Activated naive CD8-positive, alpha-beta T cell treated with anti-CD3 and anti-CD28 coated beads, Interleukin-2, amount 50 U/mL, for 24 hours (primary cell): ENCODE measurements around the gene FDXR.
A peak's percentile ranks its signal among the peaks of the same experiment; 100 is the strongest.

Experiments used
- ATAC-seq: fragments of 150-1000 bp; cut with Tn5 transposase; one replicate; pipeline ENCODE4 v1.10.0; 2021
- DNase-seq: peaks from one replicate; pipeline ENCODE4 v3.0.0; 2021
- H3K27ac Mint-ChIP-seq: one replicate; pipeline ENCODE4 v1.8.0; 2021; ENCODE audit warnings: mild to moderate bottlenecking, mixed read lengths
- H3K27me3 Mint-ChIP-seq: one replicate; pipeline ENCODE4 v1.8.0; 2021; ENCODE audit warnings: mixed read lengths
- H3K36me3 Mint-ChIP-seq: one replicate; pipeline ENCODE4 v1.8.0; 2021; ENCODE audit warnings: low read depth, mixed read lengths
- H3K4me1 Mint-ChIP-seq: one replicate; pipeline ENCODE4 v1.8.0; 2021; ENCODE audit warnings: mixed read lengths
- H3K4me3 Mint-ChIP-seq: one replicate; pipeline ENCODE4 v1.8.0; 2021; ENCODE audit warnings: mild to moderate bottlenecking, moderate library complexity, mixed read lengths
- H3K9me3 Mint-ChIP-seq: one replicate; pipeline ENCODE4 v1.8.0; 2021; ENCODE audit warnings: mixed read lengths

FDXR gene

DNA sequence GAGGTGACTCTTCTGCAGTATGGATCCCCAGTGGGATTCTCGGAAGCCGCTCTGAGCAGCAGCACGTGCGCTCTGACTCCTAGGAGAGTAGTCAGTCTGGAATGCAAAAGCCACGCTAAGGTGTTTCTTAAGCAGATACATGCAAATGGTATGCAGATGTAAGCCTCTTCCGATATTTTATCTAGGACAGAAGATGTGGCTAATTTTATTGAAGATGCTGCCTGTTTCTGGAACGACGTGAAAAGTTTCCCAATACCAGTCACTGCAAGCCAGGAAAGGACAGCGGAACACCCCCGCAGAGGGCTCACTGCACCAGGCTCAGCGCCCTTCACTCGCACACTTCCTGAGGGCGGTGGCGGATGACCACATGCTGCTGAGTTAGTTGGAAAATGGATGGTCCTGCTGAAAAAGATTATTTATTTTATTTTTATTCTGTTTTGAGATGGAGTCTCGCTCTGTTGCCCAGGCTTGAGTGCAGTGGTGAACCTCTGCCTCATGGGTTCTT lies 10.5 kb upstream of the FDXR start:
- peaks cover 18% of the 10 kb centered on the region for H3K27me3 Mint-ChIP-seq
- H3K4me3 Mint-ChIP-seq, result no peak overlapping the region
- H3K27ac Mint-ChIP-seq, result no peak overlapping the region
- H3K9me3 Mint-ChIP-seq, result no peaks in the 10 kb centered on the region
- DNase-seq (no peak), ATAC-seq (no peak)
- no peaks in the 10 kb centered on the region for H3K36me3 Mint-ChIP-seq
- no peaks in the 10 kb centered on the region for H3K4me1 Mint-ChIP-seq

DNA sequence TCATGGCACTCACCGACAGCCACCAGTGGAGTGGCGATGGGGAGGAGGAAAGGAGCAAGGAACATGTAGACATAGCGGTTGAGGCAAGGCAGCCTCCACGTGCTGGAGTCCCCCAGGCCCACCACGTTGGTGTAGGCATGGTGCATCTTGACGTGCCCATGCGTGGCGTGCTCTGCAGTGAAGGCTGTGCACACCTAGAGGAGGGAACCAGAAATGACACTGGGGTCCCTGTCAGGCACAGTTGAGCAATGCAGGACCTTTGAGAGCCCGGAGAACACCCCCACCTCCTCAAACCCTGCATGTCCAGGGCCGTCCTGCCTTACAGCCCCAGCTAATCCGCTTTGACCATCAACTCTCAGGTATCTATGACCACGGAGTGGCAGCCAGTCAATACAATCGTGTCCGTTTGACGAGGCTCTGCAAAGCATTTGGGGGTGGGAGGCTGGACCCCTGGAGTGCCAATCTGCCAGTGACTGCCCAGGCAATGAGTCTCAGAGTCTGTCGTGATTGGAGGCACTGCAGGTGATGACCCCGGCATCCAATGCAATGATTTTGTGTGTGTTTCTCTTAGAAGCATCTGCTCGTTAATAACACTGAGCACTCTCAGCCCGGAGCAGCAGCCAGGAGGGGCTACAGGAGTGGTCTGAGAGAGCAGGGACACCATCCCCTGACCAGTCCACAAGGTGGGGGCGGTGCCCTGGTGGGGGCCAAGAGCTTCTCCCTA lies 9.9 kb upstream of the FDXR start:
- Mint-ChIP-seq H3K27ac (no peak overlapping the region), H3K4me1 (no peaks in the 10 kb centered on the region), H3K4me3 (no peak overlapping the region), H3K27me3 (peaks cover 18% of the 10 kb centered on the region), H3K9me3 (no peaks in the 10 kb centered on the region), H3K36me3 (no peaks in the 10 kb centered on the region)
- DNase-seq (no peak), ATAC-seq (no peak)

DNA sequence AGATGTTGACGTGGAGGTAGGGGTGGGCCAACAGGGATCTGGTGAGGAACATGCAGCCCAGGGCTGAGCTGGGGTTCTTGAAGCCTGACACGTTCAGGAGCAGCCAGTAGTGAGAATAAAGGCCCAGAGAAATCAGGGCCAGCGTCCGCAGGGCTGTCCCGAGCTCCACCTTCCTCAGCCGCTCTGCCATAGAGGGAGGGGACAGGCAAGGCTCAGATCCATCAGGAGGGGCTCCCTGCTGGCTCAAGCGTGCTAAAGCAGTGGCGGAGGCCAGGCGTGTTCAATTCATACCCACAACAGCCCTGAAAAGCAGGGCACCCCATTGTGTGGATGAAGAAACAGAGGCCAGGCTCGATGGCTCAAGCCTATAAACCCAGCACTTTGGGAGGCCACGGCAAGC lies 8.3 kb upstream of the FDXR start:
- ATAC-seq (no peak), DNase-seq (no peak)
- peaks cover 14% of the 10 kb centered on the region for H3K27me3 Mint-ChIP-seq
- no peak overlapping the region for H3K27ac Mint-ChIP-seq
- H3K36me3 Mint-ChIP-seq, result no peaks in the 10 kb centered on the region
- H3K4me1 Mint-ChIP-seq, result no peaks in the 10 kb centered on the region
- H3K9me3 Mint-ChIP-seq, result no peaks in the 10 kb centered on the region
- H3K4me3 Mint-ChIP-seq, result no peak overlapping the region

DNA sequence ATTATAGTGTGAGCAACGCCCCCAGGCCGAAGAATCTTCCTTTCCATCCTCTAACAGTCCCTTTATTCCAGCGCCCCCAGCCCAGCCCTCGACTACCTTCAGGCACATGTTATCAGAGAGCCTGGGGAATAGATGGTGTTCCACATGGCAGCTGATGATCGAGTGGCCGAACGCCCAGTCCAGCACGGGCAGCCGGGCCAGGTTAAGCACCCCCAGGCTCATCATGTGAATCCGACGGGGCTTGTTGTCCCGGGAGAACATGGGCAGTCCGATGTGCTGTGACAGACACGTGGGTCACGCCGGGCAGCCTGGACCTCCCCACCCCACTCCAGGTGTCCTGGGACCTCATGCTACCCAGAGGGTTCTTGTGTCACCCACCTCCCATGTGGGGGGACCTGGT lies 6.5 kb upstream of the FDXR start:
- H3K9me3 Mint-ChIP-seq, result no peaks in the 10 kb centered on the region
- H3K27ac Mint-ChIP-seq, result no peak overlapping the region
- DNase-seq (no peak), ATAC-seq (no peak)
- H3K27me3 Mint-ChIP-seq, result peaks cover 3% of the 10 kb centered on the region
- H3K4me3 Mint-ChIP-seq, result no peak overlapping the region
- no peaks in the 10 kb centered on the region for H3K36me3 Mint-ChIP-seq
- peaks cover 4% of the 10 kb centered on the region for H3K4me1 Mint-ChIP-seq

DNA sequence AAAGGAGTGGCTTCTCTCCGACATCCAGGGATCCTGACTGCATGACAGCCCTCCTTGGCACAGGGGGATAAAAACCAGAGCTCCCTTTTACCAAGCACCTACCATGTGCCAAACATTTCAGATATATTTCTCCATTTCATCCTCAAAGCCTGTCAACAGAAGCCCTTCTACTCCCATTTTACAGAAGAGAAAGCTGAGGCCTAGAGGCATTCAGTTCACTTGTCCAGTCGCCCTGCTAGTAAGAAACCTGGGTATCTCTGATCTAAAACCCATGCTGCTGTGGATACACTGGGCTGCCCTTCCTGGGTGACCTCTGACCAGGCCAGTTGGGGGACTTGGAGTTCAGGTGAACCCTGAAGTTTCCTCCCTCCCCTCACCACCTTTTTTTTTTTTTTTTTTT lies 5.9 kb upstream of the FDXR start:
- H3K9me3 Mint-ChIP-seq, result no peaks in the 10 kb centered on the region
- no peaks in the 10 kb centered on the region for H3K36me3 Mint-ChIP-seq
- no peak overlapping the region for H3K27ac Mint-ChIP-seq
- no peak overlapping the region for H3K4me3 Mint-ChIP-seq
- peaks cover 9% of the 10 kb centered on the region for H3K4me1 Mint-ChIP-seq
- DNase-seq (no peak), ATAC-seq (no peak)
- H3K27me3 Mint-ChIP-seq, result peaks cover 3% of the 10 kb centered on the region

DNA sequence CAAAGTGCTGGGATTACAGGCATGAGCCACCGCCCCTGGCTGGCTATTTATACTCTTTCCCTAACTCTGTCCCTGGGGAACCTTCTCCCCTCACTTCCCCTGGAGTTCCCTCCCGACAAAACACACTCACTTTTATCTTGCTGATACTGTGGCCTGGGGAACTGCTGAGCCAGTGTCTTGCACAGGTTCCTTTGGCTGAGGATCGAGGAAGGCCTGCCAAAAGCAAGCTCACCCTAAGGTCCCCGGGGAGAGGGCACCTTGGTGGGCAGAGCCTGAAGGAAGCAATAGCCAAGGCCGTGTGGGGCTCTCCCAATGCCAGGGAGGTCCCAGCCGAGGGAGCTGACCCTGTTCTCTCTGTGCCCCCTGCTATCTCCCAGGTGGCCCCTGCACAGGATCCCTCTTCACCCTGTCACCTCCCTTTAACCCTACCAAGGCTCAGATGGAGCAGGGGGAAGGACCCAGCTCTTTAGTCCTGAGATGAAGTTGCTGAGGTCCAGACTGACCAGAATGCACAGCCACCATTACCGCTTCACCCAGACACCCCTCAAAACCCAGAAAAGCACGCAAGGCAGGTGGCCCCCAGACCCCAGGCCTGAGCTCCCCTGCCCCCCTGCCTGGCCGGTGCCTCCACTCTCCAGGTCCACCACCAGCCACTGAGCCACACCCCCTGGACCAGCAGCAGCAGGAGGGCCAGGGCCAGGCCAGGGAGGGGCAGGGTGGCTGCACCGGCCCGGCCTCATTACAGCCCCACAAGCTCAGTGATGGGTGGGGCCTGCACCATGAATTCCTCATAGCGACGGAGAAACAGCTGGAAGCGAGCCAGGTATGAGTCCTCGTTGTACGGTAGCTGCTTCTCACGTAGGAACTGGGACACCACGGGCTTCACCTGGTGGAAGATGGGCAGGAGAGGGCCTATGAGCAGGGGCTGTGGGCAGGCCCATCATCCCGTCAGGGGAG lies 5.1 kb upstream of the FDXR start:
- ATAC-seq, result no peak
- peaks cover 6% of the 10 kb centered on the region for H3K27me3 Mint-ChIP-seq
- DNase-seq, result no peak
- H3K27ac Mint-ChIP-seq, result no peak overlapping the region
- no peaks in the 10 kb centered on the region for H3K9me3 Mint-ChIP-seq
- H3K4me1 Mint-ChIP-seq, result peaks cover 13% of the 10 kb centered on the region
- H3K4me3 Mint-ChIP-seq, result no peak overlapping the region
- no peaks in the 10 kb centered on the region for H3K36me3 Mint-ChIP-seq

DNA sequence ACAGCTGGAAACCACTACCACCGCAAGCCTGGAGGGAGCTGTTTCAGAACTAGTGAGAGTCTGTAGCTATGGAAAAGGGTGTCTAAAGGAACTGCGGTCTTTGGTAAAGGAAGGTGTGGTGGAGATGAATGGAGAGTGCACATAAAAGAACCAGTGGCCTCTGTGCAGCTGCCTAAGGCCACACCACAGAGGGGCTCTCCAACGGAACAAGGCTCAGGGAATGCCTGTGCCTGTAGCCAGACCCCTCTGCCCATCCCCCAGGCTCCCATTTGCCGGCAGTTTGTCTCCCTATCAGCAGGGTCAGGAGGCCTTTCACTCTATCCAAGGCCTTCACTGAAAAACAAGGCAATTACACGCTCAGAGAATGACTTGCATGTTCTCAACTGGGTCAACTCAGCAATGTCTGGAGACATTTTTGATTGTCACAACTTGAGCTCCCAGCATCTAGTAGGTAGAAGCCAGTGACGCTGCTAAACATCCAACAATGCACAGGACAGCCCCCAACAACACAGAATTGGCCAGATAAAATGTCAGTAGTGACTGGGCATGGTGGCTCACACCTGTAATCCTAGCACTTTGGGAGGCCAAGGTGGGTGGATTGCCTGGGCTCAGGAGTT lies 3.3 kb upstream of the FDXR start:
- peaks cover 3% of the 10 kb centered on the region for H3K27me3 Mint-ChIP-seq
- H3K27ac Mint-ChIP-seq, result no peak overlapping the region
- H3K4me1 Mint-ChIP-seq, result peaks cover 21% of the 10 kb centered on the region
- no peaks in the 10 kb centered on the region for H3K9me3 Mint-ChIP-seq
- H3K4me3 Mint-ChIP-seq, result no peak overlapping the region
- DNase-seq (no peak), ATAC-seq (no peak)
- H3K36me3 Mint-ChIP-seq, result no peaks in the 10 kb centered on the region

DNA sequence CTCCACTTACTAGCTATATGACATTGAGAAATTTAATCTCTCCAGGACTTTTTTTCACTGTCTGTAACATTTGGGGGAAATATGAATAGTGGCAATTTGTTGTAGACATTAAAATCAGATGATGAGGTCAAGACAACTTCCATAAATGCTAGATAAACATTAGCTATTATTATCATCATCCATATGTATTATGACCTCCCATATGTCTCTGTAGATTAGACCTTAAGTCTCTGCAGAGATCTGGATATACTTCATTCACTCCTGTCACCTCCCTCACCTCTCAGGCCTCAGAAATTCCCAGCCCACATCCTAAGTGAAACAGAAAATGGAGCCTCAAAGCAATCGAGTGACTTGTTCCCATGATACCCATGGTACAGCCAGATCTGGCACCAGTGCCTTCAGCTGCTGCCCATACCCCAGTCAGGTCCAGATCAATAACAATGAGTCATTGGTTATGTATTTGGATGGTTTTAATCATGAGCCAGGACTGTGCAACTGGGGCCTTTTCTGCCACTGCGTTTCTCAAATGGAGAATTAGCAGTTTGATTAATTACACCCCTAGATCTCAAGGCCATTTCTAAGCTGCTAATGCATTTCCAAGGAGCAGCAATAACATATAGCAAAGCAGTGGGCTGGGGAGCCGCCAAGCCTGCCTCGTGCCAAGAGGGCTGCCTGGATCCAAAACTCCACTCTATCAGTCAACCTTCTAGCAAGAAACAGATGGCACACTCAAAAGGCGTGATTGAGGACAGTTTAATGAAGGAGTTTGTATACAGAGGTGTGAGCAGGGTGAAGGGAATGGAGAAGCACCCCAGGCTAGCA lies 2.6 kb upstream of the FDXR start:
- H3K36me3 Mint-ChIP-seq, result no peaks in the 10 kb centered on the region
- peaks cover 3% of the 10 kb centered on the region for H3K27me3 Mint-ChIP-seq
- no peak for ATAC-seq
- peaks cover 21% of the 10 kb centered on the region for H3K4me1 Mint-ChIP-seq
- no peak overlapping the region for H3K4me3 Mint-ChIP-seq
- H3K9me3 Mint-ChIP-seq, result no peaks in the 10 kb centered on the region
- no peak for DNase-seq
- H3K27ac Mint-ChIP-seq, result no peak overlapping the region

DNA sequence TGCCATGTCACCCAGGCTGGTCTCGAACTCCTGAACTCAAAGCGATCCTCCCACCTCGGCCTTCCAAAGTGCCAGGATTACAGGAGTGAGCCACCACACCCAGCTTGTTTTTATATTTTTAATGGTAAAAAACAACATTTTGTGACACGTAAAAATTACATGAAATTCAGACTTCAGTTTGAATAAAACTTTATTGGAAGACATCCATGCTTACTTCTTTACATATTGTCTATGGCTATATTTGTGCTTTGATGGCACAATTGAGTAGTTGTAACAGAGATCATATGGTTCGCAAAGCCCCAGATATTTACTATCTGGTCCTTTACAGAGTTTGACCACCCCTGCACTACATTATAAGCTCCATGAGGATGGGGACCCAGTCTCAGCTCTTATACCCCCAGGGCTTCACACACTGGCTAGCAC lies 1.8 kb upstream of the FDXR start:
- Mint-ChIP-seq H3K9me3 (no peaks in the 10 kb centered on the region), H3K36me3 (no peaks in the 10 kb centered on the region), H3K27me3 (peaks cover 3% of the 10 kb centered on the region), H3K27ac (no peak overlapping the region), H3K4me1 (peaks cover 21% of the 10 kb centered on the region), H3K4me3 (no peak overlapping the region)
- ATAC-seq (no peak), DNase-seq (no peak)

DNA sequence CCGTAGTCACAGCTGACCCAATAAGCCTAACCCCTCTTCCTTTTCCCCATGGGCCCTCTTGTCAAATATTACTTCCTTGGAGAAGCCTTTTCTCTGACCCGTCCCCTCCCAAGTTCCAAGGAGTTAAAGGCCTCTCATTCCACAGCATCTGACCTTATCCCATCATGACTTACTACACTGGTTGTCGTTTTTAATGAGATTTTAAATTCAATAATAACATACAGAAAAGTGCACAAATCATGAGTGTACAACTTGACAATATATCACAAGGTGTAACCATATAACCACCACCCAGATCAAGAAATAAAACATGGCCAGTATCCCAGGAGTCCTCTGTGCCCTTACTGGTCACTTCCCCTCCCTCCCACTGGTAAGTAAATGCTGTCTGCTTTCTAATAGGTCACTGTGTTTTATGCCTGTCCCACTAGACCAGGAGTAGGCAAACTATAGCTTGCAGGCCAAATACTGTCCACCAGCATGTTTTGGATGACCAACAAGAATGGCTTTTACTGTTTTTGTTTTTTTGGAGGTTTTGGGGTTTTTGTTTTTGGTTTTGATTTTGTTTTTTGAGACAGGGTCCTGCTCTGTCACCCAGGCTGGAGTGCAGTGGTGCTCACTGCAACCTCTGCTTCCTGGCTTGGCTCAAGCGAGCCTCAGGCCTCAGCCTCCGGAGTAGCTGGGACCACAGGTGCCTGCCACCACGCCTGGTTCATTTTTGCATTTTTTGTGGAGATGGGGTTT lies 1.2 kb upstream of the FDXR start:
- DNase-seq (no peak), ATAC-seq (no peak)
- Mint-ChIP-seq H3K27me3 (peaks cover 3% of the 10 kb centered on the region), H3K36me3 (no peaks in the 10 kb centered on the region), H3K4me1 (peaks cover 21% of the 10 kb centered on the region), H3K27ac (peak overlapping the region; percentile 87), H3K4me3 (peak overlapping the region; percentile 97), H3K9me3 (no peaks in the 10 kb centered on the region)

DNA sequence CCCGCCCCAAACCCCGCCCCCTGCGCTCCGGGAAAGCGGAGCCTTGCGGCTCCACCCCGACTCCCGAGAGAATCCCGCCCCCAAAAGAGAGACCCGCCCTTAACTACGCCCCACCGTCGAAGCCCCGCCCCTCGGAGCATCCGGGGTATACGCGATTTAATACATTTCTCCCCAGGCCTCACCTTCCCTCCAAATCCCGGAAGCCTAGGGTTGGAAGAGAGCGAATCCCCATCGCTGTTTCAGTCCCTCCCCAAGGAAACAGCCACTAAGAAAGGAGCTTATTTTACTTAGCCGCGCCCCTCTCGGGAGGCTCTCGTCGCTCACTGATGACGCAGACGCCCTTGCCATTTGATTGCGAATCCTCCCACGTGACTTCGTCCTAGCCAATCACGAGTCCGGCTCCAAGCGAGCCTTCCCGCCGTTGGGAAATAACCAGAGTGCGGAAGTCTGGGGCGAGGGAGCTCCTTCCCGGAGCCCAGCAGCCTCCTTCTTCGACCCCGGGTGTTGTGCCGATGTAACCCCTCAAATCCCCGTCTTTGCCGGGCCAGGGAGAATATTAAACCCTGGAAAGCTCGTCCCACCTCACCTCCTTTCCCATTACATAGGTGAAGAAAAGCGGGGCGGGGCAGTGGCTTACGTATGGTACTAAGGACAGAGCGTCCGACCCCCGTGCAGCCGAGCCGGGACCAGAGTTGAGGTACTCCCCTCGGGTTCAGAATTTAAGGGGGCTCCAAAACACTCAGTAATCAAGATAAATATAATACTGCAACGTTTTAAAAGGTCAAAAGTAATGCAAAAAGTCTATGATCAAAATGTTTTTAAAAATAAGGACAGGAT lies 461 bp upstream of the FDXR start:
- H3K4me3 Mint-ChIP-seq, result peak overlapping the region; percentile 97
- DNase-seq, result peak; percentile 99
- peaks cover 3% of the 10 kb centered on the region for H3K27me3 Mint-ChIP-seq
- H3K4me1 Mint-ChIP-seq, result peaks cover 21% of the 10 kb centered on the region
- H3K36me3 Mint-ChIP-seq, result no peaks in the 10 kb centered on the region
- H3K27ac Mint-ChIP-seq, result peak overlapping the region; percentile 87
- no peaks in the 10 kb centered on the region for H3K9me3 Mint-ChIP-seq
- peak; percentile 95 for ATAC-seq

DNA sequence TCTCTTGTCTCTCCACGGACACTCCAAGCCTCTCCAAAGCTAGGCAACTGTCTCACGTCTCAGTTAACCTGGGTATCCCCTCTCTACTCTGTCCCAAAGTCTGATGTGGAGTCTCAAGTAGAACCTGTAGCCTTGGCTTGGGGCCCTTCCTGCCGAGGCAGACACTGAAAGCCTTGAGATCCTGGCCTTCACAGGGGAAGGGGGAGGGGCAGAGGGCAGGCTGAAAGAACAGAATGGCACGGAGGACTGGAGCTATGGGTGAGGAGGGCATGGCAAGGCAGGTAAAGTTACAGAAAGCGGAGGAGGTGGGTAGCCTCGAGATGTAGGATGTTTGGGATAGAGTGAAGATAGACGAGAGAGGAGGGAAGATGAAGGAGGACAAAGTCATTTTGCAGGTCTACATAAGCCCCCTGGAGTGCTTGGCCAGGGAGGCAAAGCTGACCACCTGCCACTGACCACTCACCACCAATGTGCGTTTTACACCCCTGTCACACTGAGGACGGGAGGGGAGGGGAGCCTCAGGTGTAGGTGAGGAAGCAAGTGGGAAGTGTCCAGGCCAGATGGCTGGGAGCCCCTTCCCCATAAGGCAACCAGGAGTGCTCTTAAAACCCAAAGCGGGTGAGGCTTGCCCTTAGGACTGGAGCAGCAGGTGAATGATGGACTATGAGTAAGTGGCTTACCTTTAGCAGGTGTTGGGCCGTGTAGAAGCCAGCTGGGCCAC lies 1.3 kb downstream of the FDXR start:
- Mint-ChIP-seq H3K4me1 (peaks cover 21% of the 10 kb centered on the region), H3K4me3 (peak overlapping the region; percentile 97), H3K9me3 (no peaks in the 10 kb centered on the region), H3K27ac (no peak overlapping the region), H3K36me3 (no peaks in the 10 kb centered on the region), H3K27me3 (peaks cover 3% of the 10 kb centered on the region)
- ATAC-seq, result no peak
- DNase-seq, result no peak
